ENCODE measurements around the gene MPEG1. TPM values are rescaled to one million over a fixed set of nuclear protein-coding genes. Genes with fewer than 3 reads are reported as not detected.

Gene MPEG1
- total and polyA plus RNA-seq, 12 donors = 2.9 to 45.9 (median 5.9) TPM

DNA sequence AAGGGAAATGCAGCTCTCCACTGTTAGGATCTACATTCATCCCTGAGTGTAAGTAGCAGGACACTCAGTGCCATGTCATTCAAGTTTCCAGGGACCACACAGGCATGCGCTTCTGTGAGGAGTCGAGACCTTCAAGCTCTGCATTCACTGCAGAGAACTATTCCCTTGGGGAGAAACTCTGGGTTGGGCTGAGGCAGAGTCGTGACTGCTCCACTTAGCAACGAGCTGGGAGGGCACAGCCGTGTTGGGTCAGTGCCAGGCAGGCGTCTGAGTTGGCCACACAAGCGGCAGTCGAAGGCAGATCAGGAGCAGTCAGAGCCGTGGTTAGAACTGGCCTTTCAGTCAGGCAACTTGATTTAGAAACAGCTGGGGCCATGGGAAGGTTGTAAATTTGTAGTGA lies 14.7 kb downstream of the MPEG1 start:
- Histone ChIP-seq H3K4me3 (no peak overlapping the region), H3K27me3 (no peaks in the 10 kb centered on the region), H3K36me3 (peaks cover 0 to 76% (median 6%) of the 10 kb centered on the region in 9 donors), H3K4me1 (peaks cover 0 to 30% (median 12%) of the 10 kb centered on the region in 9 donors), H3K27ac (peak overlapping the region in 2 of 10 donors; percentile 4 to 26), H3K9me3 (no peaks in the 10 kb centered on the region)
- intact Hi-C loops (cut with DNase I) = no loop called here
- WGBS, 2 donors = 22 to 26% methylated on average over 9 of the region's 9 CpGs
- TF ChIP-seq, protein P1, sequence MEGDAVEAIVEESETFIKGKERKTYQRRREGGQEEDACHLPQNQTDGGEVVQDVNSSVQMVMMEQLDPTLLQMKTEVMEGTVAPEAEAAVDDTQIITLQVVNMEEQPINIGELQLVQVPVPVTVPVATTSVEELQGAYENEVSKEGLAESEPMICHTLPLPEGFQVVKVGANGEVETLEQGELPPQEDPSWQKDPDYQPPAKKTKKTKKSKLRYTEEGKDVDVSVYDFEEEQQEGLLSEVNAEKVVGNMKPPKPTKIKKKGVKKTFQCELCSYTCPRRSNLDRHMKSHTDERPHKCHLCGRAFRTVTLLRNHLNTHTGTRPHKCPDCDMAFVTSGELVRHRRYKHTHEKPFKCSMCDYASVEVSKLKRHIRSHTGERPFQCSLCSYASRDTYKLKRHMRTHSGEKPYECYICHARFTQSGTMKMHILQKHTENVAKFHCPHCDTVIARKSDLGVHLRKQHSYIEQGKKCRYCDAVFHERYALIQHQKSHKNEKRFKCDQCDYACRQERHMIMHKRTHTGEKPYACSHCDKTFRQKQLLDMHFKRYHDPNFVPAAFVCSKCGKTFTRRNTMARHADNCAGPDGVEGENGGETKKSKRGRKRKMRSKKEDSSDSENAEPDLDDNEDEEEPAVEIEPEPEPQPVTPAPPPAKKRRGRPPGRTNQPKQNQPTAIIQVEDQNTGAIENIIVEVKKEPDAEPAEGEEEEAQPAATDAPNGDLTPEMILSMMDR (IDR thresholded peaks at IDR 0.05) = no peak
- ATAC-seq (peak; percentile 59 to 95 (median 86)), DNase-seq (peak; percentile 72 to 84)

DNA sequence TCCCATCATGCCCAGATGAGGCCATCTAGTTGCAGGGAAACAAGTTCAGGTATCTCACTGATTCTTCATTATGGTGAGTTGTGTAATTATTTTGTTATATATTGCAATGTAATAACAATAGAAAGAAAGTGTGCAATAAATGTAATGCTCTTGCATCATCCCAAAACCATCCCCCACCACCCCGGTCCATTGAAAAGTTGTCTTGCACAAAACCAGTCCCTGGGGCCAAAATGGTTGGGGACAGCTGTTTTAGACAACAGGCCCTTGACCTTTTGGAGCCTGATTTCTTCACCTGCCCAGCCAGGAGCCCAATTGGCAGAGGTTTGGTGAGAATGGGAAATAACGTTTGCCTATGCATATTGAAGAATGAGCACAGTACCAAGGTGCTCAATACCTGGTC lies 15.9 kb downstream of the MPEG1 start:
- Histone ChIP-seq H3K27me3 (no peaks in the 10 kb centered on the region), H3K27ac (no peak overlapping the region), H3K4me3 (no peak overlapping the region), H3K4me1 (peaks cover 0 to 30% (median 12%) of the 10 kb centered on the region in 9 donors), H3K36me3 (peaks cover 0 to 76% (median 6%) of the 10 kb centered on the region in 9 donors), H3K9me3 (no peaks in the 10 kb centered on the region)
- DNase-seq (no peak), ATAC-seq (no peak)
- TF ChIP-seq, protein P1 (IDR thresholded peaks at IDR 0.05) = no peak
- 92 to 97% methylated on average over 2 of the region's 2 CpGs for WGBS, 2 donors
- intact Hi-C loops (cut with DNase I) = no loop called here

DNA sequence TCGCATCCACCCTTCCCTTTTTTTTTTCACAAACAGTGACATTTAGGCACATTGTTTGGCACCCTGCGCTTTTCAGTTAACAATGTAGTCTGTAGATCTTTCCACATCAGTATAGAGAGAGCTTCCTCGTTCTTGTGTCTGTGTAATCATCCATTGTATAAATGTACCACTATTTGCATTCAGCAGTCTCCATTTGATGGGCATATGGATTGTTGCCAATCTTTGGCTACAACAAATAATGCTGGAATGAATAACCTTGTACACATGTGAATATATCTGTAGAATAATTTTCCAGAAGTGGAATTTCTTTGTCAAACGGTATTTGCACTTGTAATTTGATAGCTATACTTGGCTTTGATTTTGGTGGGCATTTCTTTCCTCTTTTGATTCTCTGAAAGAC lies 17.1 kb downstream of the MPEG1 start:
- WGBS, 2 donors = 83 to 84% methylated on average over 4 of the region's 4 CpGs
- H3K9me3 ChIP-seq = no peaks in the 10 kb centered on the region
- peaks cover 0 to 29% (median 12%) of the 10 kb centered on the region in 9 donors for H3K4me1 ChIP-seq
- no peak for ATAC-seq
- intact Hi-C loops (cut with DNase I) = no loop called here
- H3K27me3 ChIP-seq = no peaks in the 10 kb centered on the region
- TF ChIP-seq, protein P1 (IDR thresholded peaks at IDR 0.05) = no peak
- no peak overlapping the region for H3K27ac ChIP-seq
- peaks cover 0 to 68% (median 6%) of the 10 kb centered on the region in 9 donors for H3K36me3 ChIP-seq
- no peak overlapping the region for H3K4me3 ChIP-seq
- no peak for DNase-seq

DNA sequence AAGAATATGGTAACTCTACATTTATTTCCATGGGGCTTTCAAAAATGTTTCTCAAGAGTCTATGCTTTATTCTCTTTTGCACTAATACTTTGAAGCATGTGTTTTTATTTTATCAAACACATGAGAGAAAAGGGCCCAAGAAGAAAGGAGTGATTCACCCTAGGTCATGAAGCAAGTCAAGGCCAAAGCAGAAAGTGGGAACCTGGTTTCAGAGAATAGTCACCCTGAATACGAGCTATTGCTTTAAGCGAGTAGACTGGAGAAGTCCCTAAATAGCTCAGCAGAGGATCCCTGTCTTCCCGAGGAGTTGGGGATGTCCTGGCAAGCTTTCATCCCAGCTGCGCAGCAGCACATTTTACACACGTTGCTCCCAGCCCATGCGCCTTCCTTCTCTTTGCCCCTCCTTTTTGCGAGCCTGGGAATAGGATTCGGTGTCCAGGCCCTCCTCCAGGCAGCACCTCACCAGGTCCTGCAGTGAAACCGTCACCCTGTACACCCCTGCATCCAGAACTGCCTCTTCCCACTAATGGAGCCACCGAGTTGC lies 19.1 kb downstream of the MPEG1 start:
- no peaks in the 10 kb centered on the region for H3K9me3 ChIP-seq
- 85 to 89% methylated on average over 10 of the region's 10 CpGs for WGBS, 2 donors
- no peaks in the 10 kb centered on the region for H3K27me3 ChIP-seq
- no peak overlapping the region for H3K4me3 ChIP-seq
- peaks cover 0 to 36% (median 17%) of the 10 kb centered on the region in 9 donors for H3K4me1 ChIP-seq
- ATAC-seq = no peak
- H3K36me3 ChIP-seq = peaks cover 0 to 69% (median 6%) of the 10 kb centered on the region in 9 donors
- TF ChIP-seq, protein P1 (IDR thresholded peaks at IDR 0.05) = no peak
- intact Hi-C loops (cut with DNase I) = no loop called here
- no peak overlapping the region for H3K27ac ChIP-seq
- no peak for DNase-seq

Measured in heart right ventricle (tissue), 16 donors.